ENCODE data around the gene PLEKHG5.
A peak's percentile ranks its signal among the peaks of the same experiment; 100 is the strongest.

Gene PLEKHG5

GRCh38 chr1:6491480-6491962 is at the start of gene PLEKHG5:
Gene PLEKHG5 (minus strand): TSS chr1:6491667. CDS start chr1:6477571, 14,096 bp downstream.
- DNase-seq = peak in 1 of 2 experiments; percentile 29

- DNase-seq = no peak
Measured at GRCh38 chr1:6538956-6539355, 47.5 kb upstream of the PLEKHG5 start.

- DNase-seq = no peak
Measured at GRCh38 chr1:6536291-6536690, 44.8 kb upstream of the PLEKHG5 start.

DNA sequence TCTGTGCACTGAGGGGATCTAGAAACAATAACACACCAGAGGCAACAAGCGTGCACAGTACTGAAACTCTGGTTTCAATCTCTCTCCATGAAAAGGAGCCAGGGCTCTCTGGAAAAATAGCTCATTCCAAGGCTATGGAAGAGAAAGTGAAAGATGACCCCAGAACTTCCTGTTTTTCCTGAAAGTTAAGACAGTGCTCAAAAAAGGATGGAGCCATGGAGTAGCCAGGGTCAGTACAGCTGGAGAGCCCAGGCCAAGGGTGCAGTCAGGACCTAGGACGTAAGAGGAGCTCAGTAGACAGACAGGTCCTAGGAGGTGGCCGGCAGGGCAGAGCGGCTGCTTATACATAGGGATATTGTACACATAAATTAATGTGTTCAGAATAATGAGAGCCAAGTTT is 43.7 kb upstream of the PLEKHG5 start:
- DNase-seq = no peak

GRCh38 chr1:6534248-6534822 is 42.9 kb upstream of the PLEKHG5 start:
- DNase-seq = no peak

- no peak for DNase-seq
Measured at GRCh38 chr1:6531996-6532395, 40.5 kb upstream of the PLEKHG5 start.

GRCh38 chr1:6530504-6531160 is 39.2 kb upstream of the PLEKHG5 start:
- no peak for DNase-seq

DNA sequence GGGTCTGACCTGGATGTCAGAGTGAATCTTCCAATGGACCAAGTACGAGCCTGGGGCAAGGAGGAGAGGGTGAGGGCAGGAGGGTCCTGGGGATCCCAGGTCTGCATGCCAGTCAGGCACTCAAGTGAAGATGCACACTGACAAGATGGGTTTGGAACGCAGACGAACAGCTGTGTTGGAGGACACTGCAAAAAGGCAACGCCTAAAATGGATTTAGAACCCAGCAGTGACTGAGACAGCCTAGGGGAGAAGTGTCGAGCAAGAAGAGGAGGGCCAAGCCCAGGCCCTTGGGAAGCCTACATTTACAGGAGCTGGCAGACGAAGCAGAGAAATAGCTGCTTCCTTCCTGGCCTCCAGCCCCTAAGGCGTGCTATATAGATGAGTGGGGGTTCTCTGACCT is 37.0 kb upstream of the PLEKHG5 start:
- DNase-seq = no peak

DNA sequence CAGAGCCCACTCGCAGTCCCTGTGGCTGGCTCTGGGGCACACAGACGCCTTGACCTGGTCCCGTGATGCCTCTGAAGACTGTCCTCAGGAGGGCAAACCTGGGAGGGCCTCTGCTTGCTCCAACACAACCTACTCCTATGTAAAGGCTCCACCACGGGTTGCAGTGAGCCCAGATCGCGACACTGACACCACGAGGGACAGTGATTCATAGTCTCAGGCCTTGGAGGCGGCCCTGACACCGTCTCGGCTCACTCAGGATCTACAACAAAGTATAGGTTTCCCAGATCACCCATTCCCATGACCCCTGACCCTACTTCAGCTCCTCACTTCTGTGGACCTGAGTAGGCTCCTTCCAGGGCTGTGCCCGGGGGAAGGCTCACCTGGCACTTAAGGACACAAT is 34.8 kb upstream of the PLEKHG5 start:
- DNase-seq = no peak

GRCh38 chr1:6523566-6523965 is 32.1 kb upstream of the PLEKHG5 start:
- no peak for DNase-seq

DNA sequence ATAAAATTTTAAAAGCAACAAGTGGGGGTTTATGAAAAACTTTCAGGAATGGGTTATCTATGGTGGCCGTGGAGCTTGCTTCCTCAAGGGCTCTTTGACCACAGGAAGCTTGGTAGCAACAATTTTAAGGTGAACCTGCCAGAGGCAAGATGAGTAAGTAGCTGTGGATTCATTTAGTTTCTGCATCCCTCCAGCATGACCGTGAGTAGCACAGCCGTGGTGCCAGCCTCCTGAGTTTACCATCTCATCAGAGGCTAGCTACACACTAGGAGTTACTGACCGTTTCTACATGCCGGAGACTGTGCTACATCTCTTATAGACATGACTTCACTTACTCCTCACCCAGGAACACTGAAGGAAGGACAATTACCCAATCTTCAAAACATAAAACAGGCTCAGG is 30.1 kb upstream of the PLEKHG5 start:
- DNase-seq = no peak

DNA sequence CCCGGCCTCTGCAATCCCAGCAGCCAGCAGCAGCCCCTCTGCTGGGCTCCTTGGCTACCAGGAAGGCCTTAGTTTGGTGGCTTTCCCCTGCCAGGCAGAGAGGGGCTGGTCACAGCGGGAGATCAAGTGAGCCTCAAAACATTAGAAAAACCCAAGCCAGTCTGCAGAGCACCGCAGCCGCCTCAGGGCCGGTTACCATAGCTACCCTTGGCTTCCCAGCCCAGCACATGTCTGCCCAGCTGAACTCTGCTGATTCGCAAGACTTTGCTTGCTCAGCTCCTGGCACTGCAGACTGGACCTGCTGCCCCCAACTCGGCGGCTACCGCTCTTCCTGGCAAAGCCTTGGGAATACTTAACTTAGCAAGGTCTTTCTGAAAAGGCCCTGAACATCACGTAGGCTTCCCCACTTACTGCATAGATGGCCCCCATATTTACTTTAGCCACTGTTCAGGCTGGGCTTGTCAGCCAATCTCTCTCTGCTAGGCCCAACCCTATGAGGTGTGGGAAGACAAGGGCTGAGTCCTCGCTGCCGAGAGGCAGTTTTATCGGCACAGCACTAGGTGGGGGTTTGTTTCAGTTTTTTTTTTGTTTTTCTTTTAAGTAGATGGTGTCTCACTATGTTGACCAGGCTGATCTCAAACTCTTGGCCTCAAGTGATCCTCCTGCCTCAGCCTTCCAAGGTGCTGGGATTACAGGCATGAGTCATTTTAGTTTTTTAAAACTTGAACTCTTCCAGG is 28.6 kb upstream of the PLEKHG5 start:
- DNase-seq = no peak

GRCh38 chr1:6519491-6519934 is 28.0 kb upstream of the PLEKHG5 start:
- DNase-seq = no peak

DNA sequence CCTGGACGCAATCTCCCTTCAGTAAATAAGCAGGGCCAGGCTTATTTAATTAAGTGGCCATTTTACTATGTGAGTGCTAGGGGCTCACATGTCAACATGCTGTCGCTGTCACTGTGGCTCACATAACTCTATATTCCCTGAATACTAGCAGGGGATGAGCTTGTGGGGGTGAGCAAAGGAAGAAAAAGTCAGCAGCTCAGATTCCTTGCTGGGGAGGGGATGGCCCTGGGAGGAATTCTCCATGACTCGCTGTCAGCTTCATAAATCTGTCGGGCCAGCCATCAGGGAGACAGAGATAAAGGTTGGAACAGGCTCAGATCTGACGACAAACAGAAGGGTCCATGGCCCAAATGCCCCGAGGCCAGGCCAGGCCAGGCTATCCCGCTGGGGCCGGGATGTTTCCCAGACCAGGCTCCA is 26.0 kb upstream of the PLEKHG5 start:
- no peak for DNase-seq

DNA sequence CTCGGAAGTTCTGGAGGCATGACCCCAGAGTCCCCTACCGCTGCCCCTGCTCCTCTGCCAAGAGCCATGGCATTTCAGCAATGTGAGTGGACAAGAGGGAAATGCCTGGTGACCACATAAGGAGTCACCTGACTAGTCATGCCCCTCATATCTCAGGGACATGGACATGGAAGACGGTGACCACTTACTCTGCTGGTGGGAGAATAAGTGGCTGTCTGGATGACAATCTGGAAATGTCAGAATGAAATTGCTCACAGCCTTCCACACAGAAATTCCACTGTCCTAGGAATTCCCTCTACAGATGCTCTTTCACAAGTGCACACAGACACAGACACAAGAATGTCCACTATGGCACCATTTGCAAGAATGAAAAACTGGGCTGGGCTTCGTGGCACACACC is 24.3 kb upstream of the PLEKHG5 start:
- no peak for DNase-seq

DNA sequence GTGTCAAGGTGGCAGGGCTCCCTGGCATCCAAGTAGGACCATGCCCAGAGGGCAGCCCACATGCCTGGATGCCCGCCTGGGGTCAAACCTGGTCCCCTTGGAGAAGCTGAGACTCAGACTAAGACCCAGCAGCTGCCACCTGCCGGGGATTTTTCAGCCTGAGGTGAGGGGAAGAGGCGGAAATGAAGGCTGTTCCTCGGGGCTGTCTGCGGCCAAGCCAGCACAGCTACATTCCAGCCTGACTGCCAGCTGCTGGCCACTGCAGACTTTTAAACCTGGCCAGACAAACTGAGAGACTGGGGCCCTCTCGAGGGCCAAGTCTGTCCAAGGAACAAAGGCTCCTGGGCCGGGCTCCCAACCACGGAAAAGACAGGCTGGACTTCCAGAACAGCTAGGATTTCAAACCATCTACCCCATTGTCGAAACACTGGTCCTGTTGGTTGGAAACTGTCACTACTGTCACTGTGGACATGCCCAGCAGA is 21.9 kb upstream of the PLEKHG5 start:
- DNase-seq = no peak

DNA sequence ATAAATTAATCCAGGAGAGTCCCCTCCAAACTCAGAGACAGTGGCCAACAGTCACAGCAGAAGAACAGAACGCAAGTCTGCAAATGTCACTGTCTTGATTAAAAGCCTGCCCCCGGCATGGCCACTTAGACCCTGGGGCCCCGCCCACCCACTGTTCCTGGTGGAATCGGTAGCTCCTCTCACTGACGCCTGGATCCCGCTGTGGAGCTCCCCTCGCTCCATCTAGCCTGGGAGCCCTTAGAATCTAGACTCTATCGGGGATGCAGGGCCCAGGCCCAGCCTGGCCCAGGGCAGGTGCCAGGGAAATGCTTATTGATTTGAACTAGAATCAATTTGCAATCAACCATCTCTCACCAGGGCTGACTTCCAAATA is 21.4 kb upstream of the PLEKHG5 start:
- DNase-seq = no peak

DNA sequence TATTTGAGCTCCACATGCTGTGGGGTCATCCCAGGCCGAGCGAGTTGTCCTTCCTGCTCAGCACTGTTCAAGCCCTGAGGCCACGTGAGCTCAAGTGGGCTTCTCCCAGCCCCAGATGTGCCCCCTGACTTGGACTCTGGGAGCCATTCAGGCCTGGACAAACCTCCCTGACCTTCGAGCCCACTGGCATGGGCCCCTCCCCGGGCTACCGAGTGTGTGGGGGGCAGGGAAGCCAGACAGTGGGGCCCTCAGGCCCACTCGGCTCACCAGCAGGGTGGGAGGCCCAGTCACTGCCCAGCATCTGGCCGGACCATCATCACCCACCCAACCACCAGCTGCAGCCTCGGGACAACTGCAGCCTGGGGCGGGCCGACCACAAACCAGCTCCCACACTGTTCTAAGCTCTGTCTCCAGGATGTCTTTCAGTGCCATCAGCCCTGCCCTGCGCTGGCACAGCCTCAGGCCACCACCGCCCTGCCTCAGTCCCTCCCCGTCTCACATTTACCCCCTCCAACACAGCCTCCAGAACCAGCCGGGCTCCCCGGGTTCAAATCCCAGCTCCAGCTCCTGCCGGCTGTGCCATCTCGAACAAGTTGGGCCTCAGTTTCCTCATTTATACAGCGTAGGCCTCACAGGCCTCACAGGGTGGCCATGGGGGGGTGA is 20.9 kb upstream of the PLEKHG5 start:
- no peak for DNase-seq

- no peak for DNase-seq
Measured at GRCh38 chr1:6511561-6512244, 20.2 kb upstream of the PLEKHG5 start.

GRCh38 chr1:6511056-6511455 is 19.6 kb upstream of the PLEKHG5 start:
- no peak for DNase-seq

DNA sequence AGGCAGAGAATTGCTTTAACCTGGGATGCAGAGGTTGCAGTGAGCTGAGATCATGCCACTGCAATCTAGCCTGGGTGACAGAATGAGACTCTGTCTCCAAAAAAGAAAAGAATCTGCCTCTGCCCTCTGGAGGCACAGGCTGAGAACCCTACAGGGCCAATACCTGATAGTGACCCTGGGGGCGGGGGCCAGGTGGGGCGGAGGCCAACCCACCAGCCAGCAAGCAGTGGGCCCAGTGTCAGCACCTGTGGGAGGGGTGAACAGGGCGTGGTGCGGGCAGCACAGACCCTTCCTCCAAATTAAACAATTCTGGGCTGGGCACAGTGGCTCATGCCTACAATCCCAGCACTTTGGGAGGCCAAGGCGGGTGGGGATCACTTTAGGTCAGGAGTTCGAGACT is 19.0 kb upstream of the PLEKHG5 start:
- DNase-seq = no peak

DNA sequence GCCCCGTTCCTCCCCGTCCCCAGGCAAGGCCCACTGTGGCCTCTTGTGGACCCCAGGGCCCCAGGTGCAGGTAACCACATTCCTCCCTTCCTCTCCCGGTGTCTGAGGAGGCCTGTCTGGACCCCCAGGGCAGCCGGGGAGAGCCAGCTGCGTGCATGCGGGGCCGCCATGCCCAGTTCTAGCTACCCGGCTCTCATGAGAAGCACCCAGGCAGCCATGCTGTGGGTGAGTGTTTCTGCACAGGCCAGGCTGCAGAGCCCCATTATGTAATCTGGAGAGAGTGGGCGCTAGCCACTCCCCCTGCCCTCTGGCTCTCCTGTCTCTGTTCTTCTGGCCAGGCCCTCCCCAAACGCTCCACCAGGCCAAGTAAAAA is 18.4 kb upstream of the PLEKHG5 start:
- DNase-seq = no peak
